SK-N-SH treated with all-trans-retinoic acid at 6 μM for 48 hours (cell line): ENCODE results near the gene FAM240B.

Experiments
- ATAC-seq: fragments of 200-7000 bp; cut with Tn5 transposase; 3 replicates; pipeline ENCODE4 v1.9.1; 2020; ENCODE audit warnings: mild to moderate bottlenecking, moderate library complexity
- ARNTL ChIP-seq: fragments of 450-650 bp; formaldehyde crosslinking; IDR thresholded peaks from 2 replicates; pipeline ENCODE4 v1.5.0; 2020; ENCODE audit warnings: low read depth, mild to moderate bottlenecking, moderate library complexity, borderline replicate concordance
- BACH2 ChIP-seq: fragments of 250-450 bp; sonication (Bioruptor Pico); IDR thresholded peaks from 2 replicates; pipeline ENCODE4 v1.9.0; 2021; ENCODE audit warnings: mild to moderate bottlenecking, borderline replicate concordance
- CREB5 ChIP-seq: fragments of 250-450 bp; sonication (Bioruptor Pico); IDR thresholded peaks from 2 replicates; pipeline ENCODE4 v1.5.1; 2020; ENCODE audit warnings: low read depth, mild to moderate bottlenecking, moderate library complexity
- CSDC2 ChIP-seq: fragments of 250-450 bp; sonication (Bioruptor Pico); IDR thresholded peaks from 2 replicates; pipeline ENCODE4 v1.5.0; 2020; ENCODE audit warnings: mild to moderate bottlenecking, moderate library complexity
- CSRNP3 ChIP-seq: fragments of 250-450 bp; sonication (Bioruptor Pico); IDR thresholded peaks from 2 replicates; pipeline ENCODE4 v1.5.1; 2021; ENCODE audit warnings: mild to moderate bottlenecking, moderate library complexity
- ESRRG ChIP-seq: fragments of 250-450 bp; sonication (Bioruptor Pico); IDR thresholded peaks from 2 replicates; pipeline ENCODE4 v1.6.1; 2021; ENCODE audit warnings: mild to moderate bottlenecking
- GLIS3 ChIP-seq: fragments of 250-450 bp; sonication (Bioruptor Pico); IDR thresholded peaks from 2 replicates; pipeline ENCODE4 v1.5.0; 2020; ENCODE audit warnings: mild to moderate bottlenecking, moderate library complexity
- OSR1 ChIP-seq: fragments of 250-450 bp; sonication (Bioruptor Pico); IDR thresholded peaks from 2 replicates; pipeline ENCODE4 v1.8.0; 2022; ENCODE audit warnings: moderate library complexity, mild to moderate bottlenecking, inconsistent platforms
- PATZ1 ChIP-seq: fragments of 250-450 bp; sonication (Bioruptor Pico); IDR thresholded peaks from 2 replicates; pipeline ENCODE4 v1.8.0; 2020; ENCODE audit warnings: mild to moderate bottlenecking, moderate library complexity, borderline replicate concordance
- POU6F1 ChIP-seq: fragments of 250-450 bp; sonication (Bioruptor Pico); IDR thresholded peaks from 2 replicates; pipeline ENCODE4 v1.8.0; 2021; ENCODE audit warnings: low read depth, mild to moderate bottlenecking, moderate library complexity, borderline replicate concordance
- PPARA ChIP-seq: fragments of 250-450 bp; sonication (Bioruptor Pico); IDR thresholded peaks from 2 replicates; pipeline ENCODE4 v1.5.0; 2020; ENCODE audit warnings: mild to moderate bottlenecking, borderline replicate concordance
- RARB ChIP-seq: fragments of 250-450 bp; sonication (Bioruptor Pico); IDR thresholded peaks from 2 replicates; pipeline ENCODE4 v1.8.0; 2021; ENCODE audit warnings: mild to moderate bottlenecking, moderate library complexity
- SNAI2 ChIP-seq: fragments of 250-450 bp; sonication (Bioruptor Pico); IDR thresholded peaks from 2 replicates; pipeline ENCODE4 v1.5.0; 2020; ENCODE audit warnings: mild to moderate bottlenecking, moderate library complexity
- TCF4 ChIP-seq: fragments of 250-450 bp; sonication (Bioruptor Pico); IDR thresholded peaks from 2 replicates; pipeline ENCODE4 v1.8.0; 2021; ENCODE audit warnings: mild to moderate bottlenecking, moderate library complexity, borderline replicate concordance
- TOX ChIP-seq: fragments of 250-450 bp; sonication (Bioruptor Pico); IDR thresholded peaks from 2 replicates; pipeline ENCODE4 v1.8.0; 2021; ENCODE audit warnings: mild to moderate bottlenecking, moderate library complexity, borderline replicate concordance
- TSHZ2 ChIP-seq: fragments of 250-450 bp; sonication (Bioruptor Pico); IDR thresholded peaks from 2 replicates; pipeline ENCODE4 v1.5.0; 2020; ENCODE audit warnings: mild to moderate bottlenecking, moderate library complexity
- ZC3H10 ChIP-seq: fragments of 250-450 bp; sonication (Bioruptor Pico); IDR thresholded peaks from 2 replicates; pipeline ENCODE4 v1.5.1; 2021; ENCODE audit warnings: mild to moderate bottlenecking, moderate library complexity
- ZFP3 ChIP-seq: fragments of 250-450 bp; sonication (Bioruptor Pico); IDR thresholded peaks from 2 replicates; pipeline ENCODE4 v1.5.0; 2020; ENCODE audit warnings: mild to moderate bottlenecking, moderate library complexity
- ZFP30 ChIP-seq: fragments of 450-650 bp; formaldehyde crosslinking; IDR thresholded peaks from 2 replicates; pipeline ENCODE4 v1.5.0; 2022; ENCODE audit warnings: mild to moderate bottlenecking, moderate library complexity
- ZNF565 ChIP-seq: fragments of 450-650 bp; formaldehyde crosslinking; conservative IDR thresholded peaks from 2 replicates; pipeline ENCODE4 v1.5.0; 2020; ENCODE audit warnings: low read depth, mild to moderate bottlenecking, moderate library complexity
- ZNF70 ChIP-seq: fragments of 450-650 bp; formaldehyde crosslinking; IDR thresholded peaks from 2 replicates; pipeline ENCODE4 v1.5.0; 2020; ENCODE audit warnings: mild to moderate bottlenecking, moderate library complexity
- ZNF8 ChIP-seq: fragments of 450-650 bp; formaldehyde crosslinking; IDR thresholded peaks from 2 replicates; pipeline ENCODE4 v1.5.0; 2020; ENCODE audit warnings: mild to moderate bottlenecking, moderate library complexity

FAM240B gene

GRCh38 chr9:38705917-38706316, 14.0 kb downstream of the FAM240B start:
- TF ChIP-seq ZNF70 (CRISPR knock-in tag) (no peak), ESRRG (no peak), CREB5 (no peak), POU6F1 (CRISPR knock-in tag) (no peak), RARB (CRISPR knock-in tag) (no peak), ZNF565 (no peak), ZFP30 (CRISPR knock-in tag) (no peak), TSHZ2 (CRISPR knock-in tag) (no peak), CSDC2 (CRISPR knock-in tag) (no peak), SNAI2 (CRISPR knock-in tag) (no peak), PATZ1 (CRISPR knock-in tag) (no peak), CSRNP3 (CRISPR knock-in tag) (no peak), BACH2 (CRISPR knock-in tag) (no peak), PPARA (no peak), ZFP3 (CRISPR knock-in tag) (no peak), TOX (CRISPR knock-in tag) (no peak), ZC3H10 (CRISPR knock-in tag) (no peak)
- no peak for ATAC-seq

GRCh38 chr9:38700695-38701094, 19.2 kb downstream of the FAM240B start:
- TF ChIP-seq ZFP30 (CRISPR knock-in tag) (no peak), ZFP3 (CRISPR knock-in tag) (no peak), ZNF70 (CRISPR knock-in tag) (no peak), TCF4 (no peak), GLIS3 (CRISPR knock-in tag) (no peak), ZNF565 (no peak), OSR1 (CRISPR knock-in tag) (no peak), CSDC2 (CRISPR knock-in tag) (no peak), ESRRG (no peak), ARNTL (CRISPR knock-in tag) (no peak), CSRNP3 (CRISPR knock-in tag) (no peak), TOX (CRISPR knock-in tag) (no peak), ZC3H10 (CRISPR knock-in tag) (no peak), TSHZ2 (CRISPR knock-in tag) (no peak), PATZ1 (CRISPR knock-in tag) (no peak), ZNF8 (CRISPR knock-in tag) (no peak), BACH2 (CRISPR knock-in tag) (no peak)
- no peak for ATAC-seq
